ENCODE data around the gene ZNF688.
A peak's percentile ranks its signal among the peaks of the same experiment; 100 is the strongest.

The ZNF688 gene

GRCh38 chr16:30585400-30586191, 14.1 kb upstream of the ZNF688 start, which contains the start of gene ZNF785:
ZNF785 (minus strand) TSS chr16:30585697; CDS start chr16:30585611, 86 bp downstream.
- DNase-seq (ENCODE audit: low spot score): peak; percentile 97

- DNase-seq (ENCODE audit: low spot score): no peak
Observed at GRCh38 chr16:30585022-30585399, 13.5 kb upstream of the ZNF688 start.

- DNase-seq (ENCODE audit: low spot score): no peak
Observed at GRCh38 chr16:30582611-30583340, 11.3 kb upstream of the ZNF688 start.

- DNase-seq (ENCODE audit: low spot score): no peak
Observed at GRCh38 chr16:30581457-30581856, 9.9 kb upstream of the ZNF688 start.

- DNase-seq (ENCODE audit: low spot score): no peak
Observed at GRCh38 chr16:30574678-30575077, 3.2 kb upstream of the ZNF688 start.

- DNase-seq (ENCODE audit: low spot score): no peak
Observed at GRCh38 chr16:30570636-30571444, 674 bp downstream of the ZNF688 start.

- no peak for DNase-seq (ENCODE audit: low spot score)
Observed at GRCh38 chr16:30569746-30570635, 1.5 kb downstream of the ZNF688 start.

- no peak for DNase-seq (ENCODE audit: low spot score)
Observed at GRCh38 chr16:30569281-30569680, 2.2 kb downstream of the ZNF688 start.

- DNase-seq (ENCODE audit: low spot score): peak; percentile 79
Observed at GRCh38 chr16:30567991-30568638, 3.4 kb downstream of the ZNF688 start.

GRCh38 chr16:30567160-30567990, 4.1 kb downstream of the ZNF688 start:
- peak; percentile 18 for DNase-seq (ENCODE audit: low spot score)

GRCh38 chr16:30566531-30566930, 5.0 kb downstream of the ZNF688 start:
- DNase-seq (ENCODE audit: low spot score): no peak

GRCh38 chr16:30565984-30566383, 5.5 kb downstream of the ZNF688 start:
- no peak for DNase-seq (ENCODE audit: low spot score)

GRCh38 chr16:30565526-30565925, 6.0 kb downstream of the ZNF688 start:
- no peak for DNase-seq (ENCODE audit: low spot score)

- DNase-seq (ENCODE audit: low spot score): no peak
Observed at GRCh38 chr16:30562021-30562420, 9.5 kb downstream of the ZNF688 start.

GRCh38 chr16:30561089-30561816, 10.3 kb downstream of the ZNF688 start:
- DNase-seq (ENCODE audit: low spot score): no peak

- DNase-seq (ENCODE audit: low spot score): no peak
Observed at GRCh38 chr16:30559690-30560089, 11.8 kb downstream of the ZNF688 start.

- no peak for DNase-seq (ENCODE audit: low spot score)
Observed at GRCh38 chr16:30558789-30559377, 12.6 kb downstream of the ZNF688 start.

GRCh38 chr16:30557957-30558788, 13.3 kb downstream of the ZNF688 start, which contains the start of gene ZNF764:
ZNF764 (minus strand) TSS chr16:30558374; CDS start chr16:30558182, 192 bp downstream.
- peak; percentile 98 for DNase-seq (ENCODE audit: low spot score)

All from NAMALWA (cell line).